GM12878 (cell line): ENCODE results near the gene APLP1. TPM values are rescaled to one million over a fixed set of nuclear protein-coding genes. Genes with fewer than 3 reads are reported as not detected.

Experiments used
- CBFB ChIP-seq: IDR thresholded peaks from 2 replicates; pipeline ENCODE4 v1.6.1; 2016; ENCODE audit warnings: antibody characterized with exemption, low read depth
- CBX3 ChIP-seq: fragments of 200-600 bp; sonication (generic); IDR thresholded peaks from 2 replicates; pipeline ENCODE4 v1.6.1; 2016; ENCODE audit warnings: low read depth, borderline replicate concordance
- CTCF ChIP-seq, 3 experiments: IDR thresholded peaks in 2 of 3; conservative IDR thresholded peaks in 1 of 3; 2 replicates each; pipeline ENCODE4 v1.5.1; 2011; ENCODE audit warnings: low read depth in 3 of 3, low read length in 3 of 3, mild to moderate bottlenecking in 3 of 3, control low read depth in 2 of 3, moderate library complexity in 2 of 3, inconsistent platforms in 1 of 3, mixed read lengths in 1 of 3; ENCODE audit not compliant: control insufficient read depth in 2 of 3, insufficient read depth in 1 of 3; ENCODE audit errors: extremely low read depth in 1 of 3
- EZH2 ChIP-seq: IDR thresholded peaks from 2 replicates; pipeline ENCODE4 v1.6.1; 2012; ENCODE audit warnings: low read depth, mild to moderate bottlenecking, control low read depth, inconsistent platforms, low read length, borderline replicate concordance; ENCODE audit not compliant: control insufficient read depth
- FOS ChIP-seq: IDR thresholded peaks from 3 replicates; pipeline ENCODE4 v1.6.1; 2011; ENCODE audit warnings: borderline replicate concordance; ENCODE audit not compliant: insufficient read length; ENCODE audit errors: extremely low read depth
- NBN ChIP-seq: fragments of 450-650 bp; IDR thresholded peaks from 2 replicates; pipeline ENCODE4 v1.6.1; 2016
- NRF1 ChIP-seq: conservative IDR thresholded peaks from 2 replicates; pipeline ENCODE4 v1.6.1; 2011; ENCODE audit warnings: mild to moderate bottlenecking, low read depth, low read length, improper control_type of control experiment
- PRDM15 ChIP-seq: fragments of 450-650 bp; formaldehyde crosslinking; IDR thresholded peaks from 2 replicates; pipeline ENCODE4 v1.4.0; 2020; ENCODE audit warnings: mild to moderate bottlenecking, moderate library complexity
- RAD51 ChIP-seq: fragments of 450-650 bp; IDR thresholded peaks from 2 replicates; pipeline ENCODE4 v1.6.1; 2016; ENCODE audit warnings: moderate library complexity, mild to moderate bottlenecking, inconsistent platforms
- SMARCA5 ChIP-seq: fragments of 450-650 bp; IDR thresholded peaks from 2 replicates; pipeline ENCODE4 v1.6.1; 2017; ENCODE audit warnings: mild to moderate bottlenecking
- SMC3 ChIP-seq: IDR thresholded peaks from 2 replicates; pipeline ENCODE4 v1.6.1; 2011; ENCODE audit warnings: low read length, improper control_type of control experiment, borderline replicate concordance
- SP1 ChIP-seq: IDR thresholded peaks from one replicate; pipeline ENCODE4 v1.6.1; 2011; ENCODE audit warnings: low read depth, low read length
- SRF ChIP-seq, 2 experiments: IDR thresholded peaks; 2 replicates each; pipeline ENCODE4 v1.6.1; 2011; ENCODE audit warnings: low read depth in 2 of 2, low read length in 2 of 2, mild to moderate bottlenecking in 1 of 2, moderate library complexity in 1 of 2
- TCF12 ChIP-seq: IDR thresholded peaks from 2 replicates; pipeline ENCODE4 v1.6.1; 2011; ENCODE audit warnings: low read depth, mild to moderate bottlenecking, low read length
- ZBED1 ChIP-seq: IDR thresholded peaks from 2 replicates; pipeline ENCODE4 v1.6.1; 2016; ENCODE audit warnings: borderline replicate concordance
- ZBTB11 ChIP-seq: fragments of 450-650 bp; formaldehyde crosslinking; IDR thresholded peaks from 2 replicates; pipeline ENCODE4 v1.5.0; 2022; ENCODE audit warnings: mild to moderate bottlenecking, missing genetic modification characterization
- ZNF24 ChIP-seq: fragments of 450-650 bp; IDR thresholded peaks from 2 replicates; pipeline ENCODE4 v1.6.1; 2017; ENCODE audit warnings: antibody characterized with exemption, mild to moderate bottlenecking
- polyA plus RNA-seq, 11 experiments: library from polyadenylated mRNA; depleted of rRNA in 4 of 11; unstranded in 6 of 11; stranded (reverse) in 5 of 11; fragments of >200 nt; fragmentation: Nextera tagmentation in 4 of 11; fragmentation: Illumina TruSeq in 1 of 11; extraction: Ambion mirVana in 4 of 11; extraction: Trizol in 1 of 11; gene quantifications; 1 replicate in 1 of 11; 2 replicates in 10 of 11; pipeline versions ENCODE4 v1.2.1 to v1.2.3, GENCODE V29; 2011 to 2016; ENCODE audit warnings: inconsistent platforms in 2 of 11, missing spikeins in 2 of 11, low read depth in 1 of 11
- total RNA-seq, 4 experiments: library from RNA; depleted of rRNA in 3 of 4; stranded (reverse); fragments of >200 nt in 3 of 4; fragmentation: Illumina TruSeq in 1 of 4; extraction: Trizol in 1 of 4; gene quantifications; 2 replicates each; pipeline versions ENCODE4 v1.2.1 to v1.2.3, GENCODE V29; 2013 to 2021
- TF ChIP-seq, protein P1 (sequence below): IDR thresholded peaks from 2 replicates; pipeline ENCODE4 v1.6.1; 2011; ENCODE audit warnings: low read depth, low read length, improper control_type of control experiment, borderline replicate concordance

The APLP1 gene
- total and polyA plus RNA-seq, 10 of the 15 experiments (the other 5 are each of a cell fraction or from before 2014, with no cell fraction given), result 0.07 to 2.2 (median 0.91) TPM; not detected in 1

DNA sequence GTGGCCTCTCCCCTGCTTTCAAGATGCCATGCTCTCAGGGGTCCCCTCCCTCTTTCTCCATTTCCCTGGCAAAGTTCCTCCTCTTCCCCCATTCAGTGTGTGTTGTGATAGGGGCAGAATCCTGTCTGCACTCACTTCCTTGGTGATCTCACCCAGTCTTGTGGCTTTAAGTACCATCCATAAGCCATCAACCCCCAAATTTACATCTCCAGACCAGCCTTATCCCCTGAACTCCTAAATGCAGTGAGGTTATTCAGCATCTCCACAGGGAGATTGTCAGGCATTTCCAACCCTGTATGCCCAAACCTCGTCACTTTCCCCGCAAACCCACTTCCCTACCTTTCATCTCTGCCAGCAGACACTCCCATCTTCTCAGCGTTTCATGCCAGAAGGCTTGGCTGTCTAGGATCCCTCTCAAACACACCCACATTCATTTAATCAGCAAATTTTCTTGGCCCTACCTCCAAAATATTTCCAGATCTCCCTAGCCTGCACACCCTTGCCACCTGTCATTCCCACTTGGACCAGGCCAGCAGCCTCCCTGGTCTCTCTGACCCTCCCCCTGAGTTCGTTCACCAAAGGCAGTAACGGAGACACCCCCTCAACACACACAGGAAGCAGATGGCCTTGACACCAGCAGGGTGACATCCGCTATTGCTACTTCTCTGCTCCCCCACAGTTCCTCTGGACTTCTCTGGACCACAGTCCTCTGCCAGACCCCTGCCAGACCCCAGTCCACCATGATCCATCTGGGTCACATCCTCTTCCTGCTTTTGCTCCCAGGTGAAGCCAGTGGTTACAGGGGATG, 33.7 kb downstream of the APLP1 start, which contains the start of gene HCST (continued):
- no peak for TF ChIP-seq PRDM15
- no peak for TF ChIP-seq SP1
- no peak for TF ChIP-seq ZBTB11 (CRISPR knock-in tag)
- TF ChIP-seq CBX3, result no peak
- no peak for TF ChIP-seq NBN
- TF ChIP-seq EZH2, result no peak
- no peak for TF ChIP-seq SRF (IDR thresholded peaks at IDR 0.05; ENCODE audit: low read depth in 2 of 2, low read length in 2 of 2)
- no peak for TF ChIP-seq SMC3
- no peak for TF ChIP-seq CTCF (IDR thresholded peaks at IDR 0.05 in 2 of 3, conservative IDR thresholded peaks at IDR 0.05 in 1 of 3; ENCODE audit: control insufficient read depth in 2 of 3, extremely low read depth in 1 of 3, insufficient read depth in 1 of 3, low read depth in 3 of 3, low read length in 3 of 3)
- no peak for TF ChIP-seq ZBED1
- TF ChIP-seq SMARCA5, result no peak
- no peak for TF ChIP-seq RAD51
- TF ChIP-seq, protein P1, sequence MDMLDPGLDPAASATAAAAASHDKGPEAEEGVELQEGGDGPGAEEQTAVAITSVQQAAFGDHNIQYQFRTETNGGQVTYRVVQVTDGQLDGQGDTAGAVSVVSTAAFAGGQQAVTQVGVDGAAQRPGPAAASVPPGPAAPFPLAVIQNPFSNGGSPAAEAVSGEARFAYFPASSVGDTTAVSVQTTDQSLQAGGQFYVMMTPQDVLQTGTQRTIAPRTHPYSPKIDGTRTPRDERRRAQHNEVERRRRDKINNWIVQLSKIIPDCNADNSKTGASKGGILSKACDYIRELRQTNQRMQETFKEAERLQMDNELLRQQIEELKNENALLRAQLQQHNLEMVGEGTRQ, result no peak
- no peak for TF ChIP-seq ZNF24
- no peak for TF ChIP-seq NRF1
- TF ChIP-seq TCF12, result peak; percentile 52; the same call in 1 of the 2 replicates
- TF ChIP-seq CBFB, result no peak
- TF ChIP-seq FOS, result no peak
